Hematopoietic multipotent progenitor cell treated with erythropoietin and hydrocortisone succinate and interleukin-3 and kit ligand, for 6 days (in vitro differentiated cells): ENCODE measurements around the gene LPCAT1.

ENCODE experiments used
- DNase-seq: peaks from one replicate; pipeline ENCODE4 v3.0.0-alpha.2; 2015

The LPCAT1 gene

GRCh38 chr5:1419476-1420210 lies 104.1 kb downstream of the LPCAT1 start:
- no peak for DNase-seq

DNA sequence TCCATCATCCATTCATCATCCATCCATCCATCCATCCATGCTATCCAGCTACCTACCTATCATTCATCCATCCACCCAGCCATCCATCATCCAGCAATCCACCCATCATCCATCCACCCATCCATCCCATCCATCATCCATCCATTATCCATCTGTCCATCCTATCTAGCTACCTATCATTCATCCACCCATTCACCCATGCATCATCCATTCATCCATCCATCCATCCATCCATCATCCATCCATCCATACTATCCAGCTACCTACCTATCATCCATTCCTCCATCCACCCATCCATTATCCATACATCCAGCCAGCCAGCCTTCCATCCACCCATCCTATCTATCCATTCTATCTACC lies 104.9 kb downstream of the LPCAT1 start:
- DNase-seq: no peak

- DNase-seq: no peak
Observed at GRCh38 chr5:1418238-1418920, 105.4 kb downstream of the LPCAT1 start.

GRCh38 chr5:1417586-1418225 lies 106.1 kb downstream of the LPCAT1 start:
- no peak for DNase-seq

DNA sequence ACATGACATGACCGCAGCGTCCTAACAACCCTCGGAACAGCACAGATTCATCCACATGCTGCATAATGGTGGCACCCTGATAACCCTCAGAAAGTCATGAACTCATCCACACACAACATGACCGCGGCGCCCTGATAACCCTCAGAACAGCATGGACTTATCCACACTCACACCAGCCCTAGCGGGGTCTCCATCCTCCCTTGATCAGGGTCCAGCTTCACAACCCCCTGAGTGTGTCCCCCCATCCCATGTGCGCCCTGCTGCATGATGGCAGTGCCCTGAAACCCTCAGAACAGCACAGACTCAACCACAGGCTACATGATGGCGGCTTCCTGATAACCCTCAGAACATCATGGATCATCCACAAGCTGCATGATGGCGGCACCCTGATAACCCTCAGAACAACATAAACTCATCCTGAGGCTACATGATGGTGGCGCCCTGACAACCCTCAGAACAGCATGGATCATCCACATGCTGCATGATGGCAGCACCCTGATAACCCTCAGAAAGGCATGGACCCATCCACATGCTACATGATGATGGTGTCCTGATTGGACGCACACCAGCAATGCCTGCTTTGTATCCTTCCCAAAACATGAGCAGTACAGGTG lies 106.8 kb downstream of the LPCAT1 start:
- DNase-seq: no peak

GRCh38 chr5:1415626-1416360 lies 108.0 kb downstream of the LPCAT1 start:
- no peak for DNase-seq

DNA sequence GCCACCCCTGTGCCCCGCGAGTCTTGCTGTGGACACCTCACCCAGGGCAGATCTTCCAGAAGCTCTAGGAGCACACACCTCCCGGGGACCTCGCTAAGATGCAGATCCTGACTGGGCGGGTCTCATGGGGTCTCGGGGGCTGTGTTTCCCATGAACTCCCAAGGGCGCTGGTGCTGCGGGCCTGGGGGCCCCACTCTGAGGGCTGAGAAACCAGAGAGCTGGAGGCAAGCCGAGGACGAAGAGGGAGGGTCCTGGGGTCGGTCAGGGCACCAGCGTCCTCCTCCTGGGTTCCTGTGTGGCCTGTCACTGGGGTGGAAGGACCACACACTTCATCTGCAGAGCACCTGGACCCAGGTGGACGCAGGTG lies 108.7 kb downstream of the LPCAT1 start:
- DNase-seq: no peak

DNA sequence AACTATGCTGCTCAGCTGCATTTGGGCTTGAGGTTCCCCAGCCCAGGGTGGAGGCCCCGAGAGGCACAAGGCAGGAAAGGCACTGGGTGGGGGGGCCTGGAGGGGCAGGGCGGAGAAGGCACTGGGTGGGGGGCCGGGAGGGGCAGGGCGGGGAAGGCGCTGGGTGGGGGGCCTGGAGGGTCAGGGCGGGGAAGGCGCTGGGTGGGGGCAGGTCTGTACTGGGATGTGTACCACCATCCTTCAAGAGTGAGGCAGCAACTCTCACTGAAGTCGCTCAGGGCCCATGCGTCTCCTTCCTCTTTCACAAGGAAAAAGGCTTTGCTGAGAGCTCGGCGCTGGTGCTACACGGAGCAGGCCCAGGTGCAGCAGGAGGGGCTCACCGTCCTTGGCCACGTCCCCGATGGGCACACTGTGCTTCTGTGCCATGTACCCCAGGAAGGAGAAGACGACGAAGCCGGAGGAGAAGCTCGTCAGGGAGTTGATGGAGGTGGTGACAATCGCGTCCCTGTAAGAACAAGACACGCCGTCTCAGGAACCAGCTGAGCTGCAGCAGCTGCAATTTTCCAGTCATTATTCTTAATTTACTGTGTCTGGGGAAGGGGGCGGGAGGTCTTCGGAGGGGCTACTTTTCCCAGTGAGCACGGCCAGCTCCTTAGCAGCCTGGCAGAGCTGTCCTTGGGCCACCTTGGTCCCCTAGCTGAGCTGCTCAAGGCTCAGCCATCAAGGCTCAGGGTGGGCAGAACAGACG lies 109.3 kb downstream of the LPCAT1 start:
- DNase-seq: no peak

DNA sequence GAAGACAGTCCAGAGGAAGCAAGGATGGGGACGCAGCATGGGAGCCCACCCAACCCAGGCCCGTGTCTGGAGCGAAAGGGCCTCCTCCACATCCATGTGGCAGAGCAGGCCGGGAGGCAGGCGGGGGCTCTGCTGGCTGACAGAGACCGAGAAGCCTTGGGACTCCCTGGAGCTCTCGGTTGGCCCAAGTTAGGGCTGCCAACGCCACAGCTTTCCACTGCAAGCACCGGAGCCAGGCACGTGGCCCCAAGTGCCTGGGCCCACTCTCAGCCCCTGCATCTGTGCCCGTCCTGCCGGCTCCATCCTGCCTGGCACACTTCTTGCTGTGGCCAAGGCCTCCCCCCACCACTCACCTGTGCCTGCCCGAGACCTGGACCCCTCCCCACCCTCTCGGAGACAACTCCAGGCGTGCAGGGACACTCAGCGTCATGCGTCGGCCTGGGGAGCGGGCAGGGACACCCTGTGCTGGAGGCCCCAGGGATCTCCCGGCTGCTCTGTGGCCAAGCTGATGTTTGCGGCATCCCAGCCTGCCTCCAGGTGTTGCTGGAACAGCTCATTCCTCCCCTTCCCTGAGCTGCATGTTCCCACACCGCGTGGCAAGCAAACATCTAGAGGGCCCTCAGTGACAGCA lies 110.0 kb downstream of the LPCAT1 start:
- DNase-seq: no peak

GRCh38 chr5:1413211-1413610 lies 110.5 kb downstream of the LPCAT1 start:
- no peak for DNase-seq

DNA sequence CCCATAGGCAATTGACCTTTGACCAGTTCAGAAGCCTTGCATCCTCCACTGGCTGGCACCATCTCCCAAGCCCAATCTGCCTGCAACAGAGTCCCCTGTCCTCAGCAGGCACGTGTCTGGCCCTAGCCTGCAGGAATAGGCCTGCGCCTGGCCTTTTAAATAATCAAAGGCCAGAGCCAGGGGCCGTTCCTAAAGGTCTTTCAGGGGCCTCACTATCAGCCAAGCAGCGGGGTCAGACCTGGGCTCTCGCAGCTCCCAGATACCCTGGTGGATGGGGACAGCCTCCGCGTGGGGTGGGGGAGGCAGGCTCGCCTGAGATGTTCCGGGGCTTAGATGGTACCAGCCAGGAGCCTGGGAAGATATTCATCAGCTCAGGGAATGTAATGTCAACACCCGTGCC lies 111.1 kb downstream of the LPCAT1 start:
- no peak for DNase-seq

DNA sequence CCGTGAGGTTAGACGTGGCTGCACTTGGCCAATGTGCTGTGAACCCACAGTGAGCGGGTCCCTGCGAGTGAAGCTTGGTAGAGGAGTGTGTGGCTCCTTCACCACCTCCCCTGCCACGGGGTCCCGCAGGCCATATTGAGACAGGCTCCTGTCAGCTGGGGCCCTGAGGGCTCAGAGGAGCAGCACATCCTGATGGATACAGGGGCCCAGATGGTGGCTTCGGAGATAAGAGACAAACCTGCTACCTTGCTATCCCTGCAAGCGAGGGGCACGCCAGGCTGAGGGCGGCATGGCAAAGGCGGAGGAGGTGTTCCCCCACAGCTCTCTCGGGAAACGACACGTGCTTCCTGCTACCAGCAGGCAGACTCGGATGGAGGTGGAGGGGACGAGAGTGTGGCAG lies 111.6 kb downstream of the LPCAT1 start:
- DNase-seq: no peak
